Measurements from ENCODE around the gene FRMD5. TPM values are rescaled to one million over a fixed set of nuclear protein-coding genes. Genes with fewer than 3 reads are reported as not detected.

The FRMD5 gene
- total RNA-seq, 1 donor from 2014 or later = 69.1 TPM

- intact Hi-C loops (cut with DNase I) = no loop called here
- DNase-seq (ENCODE audit: low spot score) = no peak
Measured at GRCh38 chr15:43915631-43916325, 279.3 kb downstream of the FRMD5 start.

GRCh38 chr15:43913941-43914340 lies 281.1 kb downstream of the FRMD5 start:
- no peak for DNase-seq (ENCODE audit: low spot score)
- intact Hi-C loops (cut with DNase I) = loop anchor here (5.0 kb wide), 2 partner anchors 37 to 63 kb away; no protein-coding TSS in a partner anchor

GRCh38 chr15:43913026-43913780 lies 281.9 kb downstream of the FRMD5 start:
- peak; percentile 83 for DNase-seq (ENCODE audit: low spot score)
- intact Hi-C loops (cut with DNase I) = loop anchor here (5.0 kb wide), 2 partner anchors 36 to 64 kb away; no protein-coding TSS in a partner anchor

- intact Hi-C loops (cut with DNase I) = loop anchor here (5.0 kb wide), 2 partner anchors 35 to 65 kb away; no protein-coding TSS in a partner anchor
- no peak for DNase-seq (ENCODE audit: low spot score)
Measured at GRCh38 chr15:43912208-43912607, 282.9 kb downstream of the FRMD5 start.

GRCh38 chr15:43911235-43911781 lies 283.8 kb downstream of the FRMD5 start:
- intact Hi-C loops (cut with DNase I) = loop anchor here (5.0 kb wide), 2 partner anchors 34 to 66 kb away; no protein-coding TSS in a partner anchor
- DNase-seq (ENCODE audit: low spot score) = peak; percentile 87

GRCh38 chr15:43908516-43909050 lies 286.5 kb downstream of the FRMD5 start:
- no peak for DNase-seq (ENCODE audit: low spot score)
- intact Hi-C loops (cut with DNase I) = no loop called here

GRCh38 chr15:43905755-43906154 lies 289.3 kb downstream of the FRMD5 start:
- intact Hi-C loops (cut with DNase I) = no loop called here
- no peak for DNase-seq (ENCODE audit: low spot score)

- intact Hi-C loops (cut with DNase I) = loop anchor here (1.0 to 2.0 kb wide), 2 partner anchors 162 to 315 kb away; no protein-coding TSS in a partner anchor
- no peak for DNase-seq (ENCODE audit: low spot score)
Measured at GRCh38 chr15:43903864-43904290, 291.2 kb downstream of the FRMD5 start.

- no peak for DNase-seq (ENCODE audit: low spot score)
Measured at GRCh38 chr15:43901495-43901894, 293.6 kb downstream of the FRMD5 start.

GRCh38 chr15:43900996-43901395 lies 294.1 kb downstream of the FRMD5 start:
- intact Hi-C loops (cut with DNase I) = no loop called here
- no peak for DNase-seq (ENCODE audit: low spot score)

More at GRCh38 chr15:43901495-43901894, 293.6 kb downstream of the FRMD5 start:
- intact Hi-C loops (cut with DNase I) = no loop called here

- DNase-seq (ENCODE audit: low spot score) = no peak
- intact Hi-C loops (cut with DNase I) = no loop called here
Measured at GRCh38 chr15:43899928-43900327, 295.1 kb downstream of the FRMD5 start.

- intact Hi-C loops (cut with DNase I) = no loop called here
- no peak for DNase-seq (ENCODE audit: low spot score)
Measured at GRCh38 chr15:43898891-43899290, 296.2 kb downstream of the FRMD5 start.

- no peak for DNase-seq (ENCODE audit: low spot score)
- intact Hi-C loops (cut with DNase I) = no loop called here
Measured at GRCh38 chr15:43896543-43896942, 298.5 kb downstream of the FRMD5 start.

- intact Hi-C loops (cut with DNase I) = no loop called here
- DNase-seq (ENCODE audit: low spot score) = no peak
Measured at GRCh38 chr15:43895586-43895985, 299.5 kb downstream of the FRMD5 start.

GRCh38 chr15:43893956-43894355 lies 301.1 kb downstream of the FRMD5 start:
- peak; percentile 82 for DNase-seq (ENCODE audit: low spot score)
- intact Hi-C loops (cut with DNase I) = loop anchor here (1.0 kb wide), 1 partner anchor 17 kb away; no protein-coding TSS in a partner anchor

- intact Hi-C loops (cut with DNase I) = no loop called here
- DNase-seq (ENCODE audit: low spot score) = peak; percentile 1
Measured at GRCh38 chr15:43889042-43889441, 306.0 kb downstream of the FRMD5 start.

- intact Hi-C loops (cut with DNase I) = no loop called here
- DNase-seq (ENCODE audit: low spot score) = peak; percentile 63
Measured at GRCh38 chr15:43887901-43888300, 307.2 kb downstream of the FRMD5 start.

GRCh38 chr15:43886558-43886957 lies 308.5 kb downstream of the FRMD5 start:
- intact Hi-C loops (cut with DNase I) = no loop called here
- peak; percentile 17 for DNase-seq (ENCODE audit: low spot score)

- intact Hi-C loops (cut with DNase I) = no loop called here
- DNase-seq (ENCODE audit: low spot score) = peak; percentile 14
Measured at GRCh38 chr15:43883571-43883970, 311.5 kb downstream of the FRMD5 start.

GRCh38 chr15:43881944-43882343 lies 313.1 kb downstream of the FRMD5 start:
- DNase-seq (ENCODE audit: low spot score) = peak; percentile 35
- intact Hi-C loops (cut with DNase I) = no loop called here

Measured in cardiac septum (tissue), 1 donor.